Cardiac muscle cell (in vitro differentiated cells and primary cell): ENCODE results near the gene QSOX2. TPM values are rescaled to one million over a fixed set of nuclear protein-coding genes. Genes with fewer than 3 reads are reported as not detected.

Source experiments
- DNase-seq, 2 donors: peaks; one replicate each; pipeline versions ENCODE4 v3.0.0 to v3.0.0-alpha.2; 2010 to 2017; ENCODE audit warnings: low read depth in 1 of 2, low spot score in 1 of 2
- H3K27ac ChIP-seq: fragments of 200-600 bp; sonication (generic); 2 replicates; pipeline ENCODE4 v1.5.1; 2016
- H3K27me3 ChIP-seq: fragments of 200-600 bp; sonication (generic); 2 replicates; pipeline ENCODE4 v1.6.0; 2016; ENCODE audit warnings: control low read depth
- H3K36me3 ChIP-seq: fragments of 200-600 bp; sonication (generic); 2 replicates; pipeline ENCODE4 v1.5.1; 2016; ENCODE audit warnings: control low read depth
- H3K4me1 ChIP-seq: fragments of 200-600 bp; sonication (generic); 2 replicates; pipeline ENCODE4 v1.8.1; 2017; ENCODE audit warnings: low read depth, mild to moderate bottlenecking, mixed run types
- H3K4me3 ChIP-seq: fragments of 200-600 bp; sonication (generic); 2 replicates; pipeline ENCODE4 v1.5.1; 2016; ENCODE audit warnings: mild to moderate bottlenecking
- H3K9me3 ChIP-seq: fragments of 200-600 bp; sonication (generic); 2 replicates; pipeline ENCODE4 v1.5.1; 2017; ENCODE audit warnings: low read depth, mild to moderate bottlenecking, control low read depth
- CTCF ChIP-seq: IDR thresholded peaks from 2 replicates; pipeline ENCODE4 v1.5.1; 2012; ENCODE audit warnings: low read depth, mild to moderate bottlenecking, low read length
- polyA plus RNA-seq: library from polyadenylated mRNA; unstranded; fragments of >200 nt; fragmentation: Nextera tagmentation; extraction: Ambion mirVana; gene quantifications from 2 replicates; pipeline ENCODE4 v1.2.1, GENCODE V29; 2016
- total RNA-seq: library from RNA; depleted of rRNA; stranded (reverse); fragments of >200 nt; gene quantifications from 2 replicates; pipeline ENCODE4 v1.2.3, GENCODE V29; 2016

QSOX2 gene
- total and polyA plus RNA-seq, 2 experiments from 2014 or later = 1.7 to 10.5 TPM

GRCh38 chr9:136284311-136284710, 38.7 kb upstream of the QSOX2 start:
- Histone ChIP-seq H3K4me1 (peaks cover 6% of the 10 kb centered on the region), H3K27ac (no peak overlapping the region), H3K27me3 (no peaks in the 10 kb centered on the region), H3K4me3 (no peak overlapping the region), H3K9me3 (no peaks in the 10 kb centered on the region), H3K36me3 (no peaks in the 10 kb centered on the region)
- no peak for DNase-seq
- TF ChIP-seq CTCF = no peak

GRCh38 chr9:136283291-136284235, 38.0 kb upstream of the QSOX2 start:
- Histone ChIP-seq H3K4me3 (no peak overlapping the region), H3K36me3 (no peaks in the 10 kb centered on the region), H3K4me1 (peaks cover 3% of the 10 kb centered on the region), H3K27me3 (no peaks in the 10 kb centered on the region), H3K9me3 (no peaks in the 10 kb centered on the region), H3K27ac (no peak overlapping the region)
- TF ChIP-seq CTCF = peak; percentile 77
- peak; percentile 77 to 86 for DNase-seq

- TF ChIP-seq CTCF = no peak
- DNase-seq = no peak
- Histone ChIP-seq H3K4me3 (no peak overlapping the region), H3K9me3 (no peaks in the 10 kb centered on the region), H3K4me1 (no peaks in the 10 kb centered on the region), H3K36me3 (no peaks in the 10 kb centered on the region), H3K27ac (no peak overlapping the region), H3K27me3 (no peaks in the 10 kb centered on the region)
Observed at GRCh38 chr9:136282272-136282861, 36.8 kb upstream of the QSOX2 start.

GRCh38 chr9:136281421-136282271, 36.0 kb upstream of the QSOX2 start:
- TF ChIP-seq CTCF = no peak
- Histone ChIP-seq H3K36me3 (no peaks in the 10 kb centered on the region), H3K9me3 (no peaks in the 10 kb centered on the region), H3K27me3 (no peaks in the 10 kb centered on the region), H3K27ac (no peak overlapping the region), H3K4me3 (no peak overlapping the region), H3K4me1 (no peaks in the 10 kb centered on the region)
- no peak for DNase-seq

GRCh38 chr9:136280535-136281315, 35.1 kb upstream of the QSOX2 start:
- Histone ChIP-seq H3K9me3 (no peaks in the 10 kb centered on the region), H3K4me3 (no peak overlapping the region), H3K4me1 (no peaks in the 10 kb centered on the region), H3K36me3 (no peaks in the 10 kb centered on the region), H3K27ac (no peak overlapping the region), H3K27me3 (no peaks in the 10 kb centered on the region)
- no peak for TF ChIP-seq CTCF
- no peak for DNase-seq
